WI38 (cell line): ENCODE results near the gene ITCH.
"Not testable (repeated sequence)": the region's sequence is repeated elsewhere in the genome, so short reads cannot be mapped to it uniquely, and the experiment has no call there.

Experiments
- H3K4me3 ChIP-seq: 2 replicates; pipeline ENCODE4 v1.5.1; 2011; ENCODE audit warnings: low read depth, mild to moderate bottlenecking, control low read depth, low read length
- TF ChIP-seq, protein P1 (sequence below): IDR thresholded peaks from 2 replicates; pipeline ENCODE4 v1.5.1; 2012; ENCODE audit warnings: low read depth, mild to moderate bottlenecking, control low read depth, low read length

The ITCH gene

DNA sequence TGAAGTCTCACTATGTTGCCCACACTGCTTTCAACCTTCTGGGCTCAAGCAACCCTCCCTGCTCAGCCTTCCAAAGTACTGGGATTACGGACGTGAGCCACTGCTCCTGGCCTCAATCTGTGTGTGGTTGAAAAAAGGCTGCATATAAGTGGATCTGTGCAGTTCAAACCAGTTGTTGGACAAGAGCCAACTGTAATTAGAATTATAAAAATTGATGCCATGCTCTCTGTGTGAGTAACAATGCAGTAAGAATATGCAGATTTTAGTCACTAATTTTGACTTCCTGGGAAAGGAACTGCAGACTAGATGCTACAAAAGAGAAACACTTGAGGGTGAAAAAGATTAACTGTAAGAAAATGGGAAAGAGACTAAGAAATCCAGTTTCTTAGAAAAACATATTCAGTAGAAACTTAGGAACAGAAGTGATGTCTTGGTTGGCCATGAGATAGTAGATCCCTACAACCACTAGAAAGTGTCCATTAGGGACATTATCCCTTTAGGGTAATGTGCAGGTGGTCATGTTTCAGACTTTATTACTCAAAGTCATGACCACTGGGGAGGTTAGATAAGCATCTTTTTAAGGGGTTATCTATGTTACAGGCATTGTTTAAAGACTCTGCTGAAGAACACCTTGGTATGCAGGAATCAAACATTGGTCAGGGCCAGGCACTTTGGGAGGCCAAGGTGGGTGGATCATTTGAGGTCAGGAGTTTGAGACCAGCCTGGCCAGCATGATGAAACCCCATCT lies 26.3 kb downstream of the ITCH start:
- TF ChIP-seq, protein P1, sequence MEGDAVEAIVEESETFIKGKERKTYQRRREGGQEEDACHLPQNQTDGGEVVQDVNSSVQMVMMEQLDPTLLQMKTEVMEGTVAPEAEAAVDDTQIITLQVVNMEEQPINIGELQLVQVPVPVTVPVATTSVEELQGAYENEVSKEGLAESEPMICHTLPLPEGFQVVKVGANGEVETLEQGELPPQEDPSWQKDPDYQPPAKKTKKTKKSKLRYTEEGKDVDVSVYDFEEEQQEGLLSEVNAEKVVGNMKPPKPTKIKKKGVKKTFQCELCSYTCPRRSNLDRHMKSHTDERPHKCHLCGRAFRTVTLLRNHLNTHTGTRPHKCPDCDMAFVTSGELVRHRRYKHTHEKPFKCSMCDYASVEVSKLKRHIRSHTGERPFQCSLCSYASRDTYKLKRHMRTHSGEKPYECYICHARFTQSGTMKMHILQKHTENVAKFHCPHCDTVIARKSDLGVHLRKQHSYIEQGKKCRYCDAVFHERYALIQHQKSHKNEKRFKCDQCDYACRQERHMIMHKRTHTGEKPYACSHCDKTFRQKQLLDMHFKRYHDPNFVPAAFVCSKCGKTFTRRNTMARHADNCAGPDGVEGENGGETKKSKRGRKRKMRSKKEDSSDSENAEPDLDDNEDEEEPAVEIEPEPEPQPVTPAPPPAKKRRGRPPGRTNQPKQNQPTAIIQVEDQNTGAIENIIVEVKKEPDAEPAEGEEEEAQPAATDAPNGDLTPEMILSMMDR: no peak
- H3K4me3 ChIP-seq: no peak overlapping the region

DNA sequence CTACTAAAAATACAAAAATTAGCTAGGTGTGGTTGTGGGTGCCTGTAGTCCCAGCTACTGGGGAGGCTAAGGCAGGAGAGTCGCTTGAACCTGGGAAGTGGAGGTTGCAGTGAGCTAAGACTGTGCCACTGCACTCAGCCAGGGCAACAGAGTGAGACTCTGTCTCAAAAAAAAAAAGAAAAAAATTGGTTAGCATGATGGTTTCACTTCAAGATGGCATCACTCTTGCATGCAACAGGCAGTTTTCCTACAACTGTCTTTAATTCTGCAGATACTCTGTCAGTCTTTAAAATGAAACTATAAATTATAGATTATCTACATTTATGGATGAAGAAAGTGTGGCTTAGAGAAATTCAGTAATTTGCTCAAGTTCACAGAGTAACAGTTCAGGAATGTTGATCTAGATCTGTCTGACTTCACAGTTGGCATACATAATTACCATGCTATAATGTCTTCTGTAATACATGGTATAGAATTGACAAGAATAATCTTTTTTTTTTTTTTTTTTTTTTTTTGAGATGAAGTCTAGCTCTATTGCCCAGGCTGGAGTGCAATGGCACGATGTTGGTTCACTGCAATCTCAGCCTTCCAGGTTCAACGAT lies 27.0 kb downstream of the ITCH start:
- no peak overlapping the region for H3K4me3 ChIP-seq
- TF ChIP-seq, protein P1: no peak

DNA sequence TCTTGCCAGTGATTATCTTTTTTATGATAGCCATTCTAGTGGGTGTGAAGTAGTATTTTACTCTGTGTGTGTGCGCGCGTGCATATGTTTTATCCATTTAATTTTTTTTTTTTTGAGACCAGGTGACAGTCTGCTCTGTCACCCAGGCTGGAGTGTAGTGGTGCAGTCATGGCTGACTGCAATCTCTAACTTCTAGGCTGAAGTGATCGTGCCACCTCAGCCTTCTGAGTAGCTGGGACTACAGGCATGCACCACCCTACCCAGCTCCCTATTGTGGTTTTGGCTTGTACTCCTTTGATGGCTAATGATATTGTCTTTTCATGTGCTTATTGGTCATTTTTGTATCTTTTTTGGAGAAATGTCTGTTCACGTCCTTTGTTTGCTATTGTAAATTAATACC lies 33.3 kb downstream of the ITCH start:
- TF ChIP-seq, protein P1: no peak
- no peak overlapping the region for H3K4me3 ChIP-seq

DNA sequence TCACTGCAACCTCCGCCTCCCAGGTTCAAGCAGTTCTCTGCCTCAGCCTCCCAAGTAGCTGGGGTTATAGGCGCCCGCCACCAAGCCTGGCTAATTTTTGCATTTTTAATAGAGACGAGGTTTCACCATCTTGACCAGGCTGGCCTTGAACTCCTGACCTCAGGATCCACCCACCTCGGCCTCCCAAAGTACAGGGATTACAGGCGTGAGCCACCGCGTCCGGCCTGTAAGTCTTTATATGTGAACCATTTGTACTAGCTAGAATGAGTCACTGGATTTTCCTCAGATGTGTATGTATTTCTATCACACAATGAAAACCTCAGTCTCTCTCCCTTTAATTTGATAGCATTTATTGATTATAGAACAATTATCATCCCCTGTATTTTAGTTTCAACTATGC lies 34.0 kb downstream of the ITCH start:
- TF ChIP-seq, protein P1: no peak
- no peak overlapping the region for H3K4me3 ChIP-seq

DNA sequence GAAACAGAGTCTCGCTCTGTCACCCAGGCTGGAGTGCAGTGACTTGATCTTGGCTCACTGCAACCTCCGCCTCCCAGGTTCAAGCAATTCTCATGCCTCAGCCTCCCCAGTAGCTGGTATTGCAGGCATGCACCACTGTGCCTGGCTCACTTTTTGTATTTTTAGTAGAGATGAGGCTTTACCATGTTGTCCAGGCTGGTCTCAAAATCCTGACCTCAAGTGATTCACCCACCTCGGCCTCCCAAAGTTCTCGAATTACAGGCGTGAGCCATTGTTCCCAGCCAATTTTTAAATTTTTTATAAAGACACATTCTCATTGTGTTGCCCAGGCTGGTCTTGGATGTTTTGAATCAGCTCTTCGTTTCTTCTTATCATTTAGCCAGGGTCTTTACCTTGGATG lies 37.7 kb downstream of the ITCH start:
- H3K4me3 ChIP-seq: not testable (repeated sequence)

DNA sequence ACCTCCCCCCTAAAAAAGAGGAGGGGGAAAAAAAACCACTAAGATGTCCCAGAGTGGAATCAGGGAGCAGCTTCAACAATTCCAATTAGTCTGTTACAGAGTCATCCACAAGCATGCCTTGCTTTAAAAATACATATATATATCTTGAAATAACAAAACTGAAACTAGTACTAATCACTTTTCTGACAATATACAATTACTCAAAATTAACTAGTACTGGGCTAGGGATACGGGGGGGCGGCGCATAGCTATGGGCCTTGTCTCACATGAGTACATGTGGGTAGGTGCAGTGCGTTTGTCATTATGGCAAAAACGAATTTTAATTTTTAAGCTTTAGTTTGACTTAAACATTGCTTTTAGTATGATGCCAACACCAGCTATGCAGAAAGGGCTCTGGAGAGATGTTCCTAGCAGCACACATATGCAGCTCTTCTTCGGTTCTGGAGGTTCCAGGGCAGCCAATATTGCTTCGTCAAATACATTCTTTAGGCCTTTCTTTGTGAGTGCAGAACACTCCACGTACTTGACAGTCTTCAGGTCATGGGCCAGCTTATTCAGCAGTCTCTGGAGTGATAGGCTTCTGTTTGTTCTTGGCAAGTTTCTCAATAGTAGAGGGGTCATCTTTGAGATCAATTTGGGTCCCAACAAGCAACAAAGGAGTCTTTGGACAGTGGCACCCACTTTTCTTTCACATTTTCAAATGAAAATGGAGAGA lies 38.8 kb downstream of the ITCH start:
- TF ChIP-seq, protein P1: no peak
- no peak overlapping the region for H3K4me3 ChIP-seq

DNA sequence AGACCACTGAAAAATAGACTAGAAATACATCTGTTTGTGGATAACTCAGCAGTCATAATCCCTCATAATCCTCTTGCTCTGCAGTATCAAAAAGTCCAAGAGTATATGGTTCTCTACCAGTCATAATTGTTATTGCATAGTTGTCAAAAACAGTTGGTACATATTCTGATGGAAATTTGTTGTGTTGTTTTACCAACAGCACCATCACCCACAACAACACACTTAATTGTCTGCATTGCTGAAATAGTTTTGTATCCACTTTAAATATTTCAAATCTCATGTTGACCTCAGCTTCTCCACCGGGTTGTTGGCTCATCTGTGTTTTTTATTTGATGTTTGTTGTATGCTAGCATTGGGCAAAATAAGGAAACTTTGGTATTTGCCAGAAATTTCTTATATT lies 39.4 kb downstream of the ITCH start:
- TF ChIP-seq, protein P1: no peak
- H3K4me3 ChIP-seq: no peak overlapping the region
